NCI-H187 treated with DMSO at 0.1 percent for 48 hours (cell line): Measurements from ENCODE around the gene MST1R.

ENCODE experiments used
- DNase-seq: peaks from one replicate; lab custom pipeline; 2025; lab: John Stamatoyannopoulos, UW

MST1R gene

GRCh38 chr3:49877716-49878115 lies 26.0 kb downstream of the MST1R start:
- DNase-seq, result no peak

- DNase-seq, result no peak
Observed at GRCh38 chr3:49876567-49876966, 27.1 kb downstream of the MST1R start.

GRCh38 chr3:49873623-49874022 lies 30.1 kb downstream of the MST1R start:
- no peak for DNase-seq

- DNase-seq, result no peak
Observed at GRCh38 chr3:49872801-49873281, 30.8 kb downstream of the MST1R start.

GRCh38 chr3:49871531-49872153 lies 32.0 kb downstream of the MST1R start:
- no peak for DNase-seq

- DNase-seq, result no peak
Observed at GRCh38 chr3:49869525-49870126, 34.0 kb downstream of the MST1R start, which contains the start of gene CAMKV. CAMKV (minus strand) TSS chr3:49869906; CDS start chr3:49862388, 7,518 bp downstream.

- no peak for DNase-seq
Observed at GRCh38 chr3:49868862-49869466, 34.7 kb downstream of the MST1R start.

GRCh38 chr3:49867871-49868321 lies 35.8 kb downstream of the MST1R start:
- no peak for DNase-seq

- DNase-seq, result no peak
Observed at GRCh38 chr3:49867400-49867799, 36.3 kb downstream of the MST1R start.

- no peak for DNase-seq
Observed at GRCh38 chr3:49865198-49865784, 38.4 kb downstream of the MST1R start.

- no peak for DNase-seq
Observed at GRCh38 chr3:49864505-49864904, 39.2 kb downstream of the MST1R start.

- DNase-seq, result no peak
Observed at GRCh38 chr3:49859576-49860305, 43.9 kb downstream of the MST1R start.

- DNase-seq, result no peak
Observed at GRCh38 chr3:49856181-49857005, 47.3 kb downstream of the MST1R start, which contains the start of gene TRAIP. TRAIP (minus strand) TSS chr3:49856564; CDS start chr3:49856453, 111 bp downstream.

- DNase-seq, result no peak
Observed at GRCh38 chr3:49855662-49856061, 48.0 kb downstream of the MST1R start.

- no peak for DNase-seq
Observed at GRCh38 chr3:49845694-49846093, 58.0 kb downstream of the MST1R start.

GRCh38 chr3:49844464-49845183 lies 59.0 kb downstream of the MST1R start:
- no peak for DNase-seq

- no peak for DNase-seq
Observed at GRCh38 chr3:49842843-49843517, 60.7 kb downstream of the MST1R start.

GRCh38 chr3:49841806-49842205 lies 61.9 kb downstream of the MST1R start:
- DNase-seq, result no peak

GRCh38 chr3:49841126-49841696 lies 62.5 kb downstream of the MST1R start:
- DNase-seq, result no peak

GRCh38 chr3:49840388-49840787 lies 63.3 kb downstream of the MST1R start:
- DNase-seq, result no peak
